DMS114 treated with DMSO at 0.1 percent for 48 hours (cell line): ENCODE data around the gene SNAP23.

Experiments used
- DNase-seq: peaks from one replicate; lab custom pipeline; 2025; ENCODE audit not compliant: unreplicated experiment; lab: John Stamatoyannopoulos, UW

SNAP23 gene

DNA sequence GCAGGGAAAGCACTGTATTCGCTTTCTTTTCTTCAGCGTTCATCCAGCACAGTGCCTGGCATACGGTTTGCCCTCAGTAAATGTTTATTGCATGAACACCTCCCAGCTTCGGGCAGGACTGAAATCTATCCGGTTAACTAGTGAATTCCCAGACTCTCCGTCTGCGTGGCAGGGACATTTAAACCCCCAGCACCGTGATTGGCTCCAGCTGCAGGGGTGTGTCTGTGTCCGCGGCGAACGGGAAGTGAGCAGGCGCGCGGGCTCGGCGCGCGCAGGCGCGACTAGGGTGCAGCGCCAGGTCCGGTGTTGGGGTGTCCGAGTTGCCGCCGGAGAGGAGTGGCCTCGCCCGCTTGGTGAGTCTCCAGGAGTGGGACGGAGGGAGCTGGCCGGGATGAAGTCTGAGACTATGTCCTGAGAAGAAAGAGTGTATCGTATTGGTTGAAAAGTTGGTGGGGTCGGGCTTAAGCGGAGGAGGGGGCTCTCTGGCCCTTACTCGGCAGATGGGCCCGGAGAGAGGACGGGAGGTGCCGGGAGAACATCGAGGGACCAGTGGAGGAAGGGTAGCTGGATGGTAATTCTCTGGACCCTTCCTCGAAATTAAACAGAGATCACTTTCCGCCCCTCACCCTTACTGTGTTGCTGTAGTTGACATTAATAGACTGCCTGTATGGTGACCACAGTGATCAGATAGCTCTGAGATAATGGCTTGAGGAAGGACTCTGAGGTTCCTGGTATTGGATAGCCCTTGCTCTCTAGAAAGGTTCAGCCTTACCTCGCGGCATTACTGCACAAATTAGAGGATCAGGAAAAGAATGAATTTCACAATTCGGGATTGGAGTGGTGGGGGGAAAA, at the start of gene SNAP23:
Gene SNAP23 (plus strand): TSS at position 274 of the 852 bp plus-strand sequence. CDS start 16,213 bp downstream, outside the sequence.
- peak; percentile 82 for DNase-seq

DNA sequence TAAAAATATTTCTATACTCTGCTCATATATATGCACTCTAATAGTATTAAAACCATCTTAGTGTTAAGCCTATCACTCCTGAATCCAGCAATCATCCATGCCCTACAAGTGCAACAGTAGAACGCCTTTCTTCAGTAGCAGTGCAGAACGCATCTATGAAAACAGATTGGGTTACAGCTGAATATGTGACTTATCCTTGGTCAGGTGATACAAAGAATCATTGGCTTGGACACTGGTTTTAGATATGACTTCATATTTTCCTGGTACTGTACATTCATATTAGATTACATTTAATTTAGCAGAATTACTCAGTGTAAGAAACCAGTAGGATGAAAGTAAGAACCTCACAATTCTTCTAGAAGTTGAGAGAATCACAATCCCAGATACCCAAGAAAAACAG, 47.8 kb upstream of the SNAP23 start:
- DNase-seq, result no peak

DNA sequence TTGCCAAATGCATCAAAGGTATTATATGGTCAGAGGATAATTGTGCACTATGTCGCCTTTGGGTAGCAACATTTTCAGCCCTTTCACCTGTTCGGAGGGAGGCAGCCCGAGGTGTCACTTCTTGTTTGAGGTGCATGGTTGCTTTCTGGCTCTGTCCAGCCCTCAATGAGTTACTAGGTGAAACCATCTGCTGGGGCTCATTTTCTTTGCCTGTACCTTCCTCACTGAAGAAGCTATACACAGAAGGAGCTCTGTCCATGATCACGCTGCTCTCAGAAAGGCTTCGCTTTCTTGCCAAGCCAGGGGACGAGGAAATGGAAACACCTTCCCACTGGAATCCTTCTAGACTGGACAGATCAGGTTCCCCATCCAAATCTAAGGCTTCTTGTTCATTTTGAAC, 47.2 kb upstream of the SNAP23 start:
- no peak for DNase-seq

DNA sequence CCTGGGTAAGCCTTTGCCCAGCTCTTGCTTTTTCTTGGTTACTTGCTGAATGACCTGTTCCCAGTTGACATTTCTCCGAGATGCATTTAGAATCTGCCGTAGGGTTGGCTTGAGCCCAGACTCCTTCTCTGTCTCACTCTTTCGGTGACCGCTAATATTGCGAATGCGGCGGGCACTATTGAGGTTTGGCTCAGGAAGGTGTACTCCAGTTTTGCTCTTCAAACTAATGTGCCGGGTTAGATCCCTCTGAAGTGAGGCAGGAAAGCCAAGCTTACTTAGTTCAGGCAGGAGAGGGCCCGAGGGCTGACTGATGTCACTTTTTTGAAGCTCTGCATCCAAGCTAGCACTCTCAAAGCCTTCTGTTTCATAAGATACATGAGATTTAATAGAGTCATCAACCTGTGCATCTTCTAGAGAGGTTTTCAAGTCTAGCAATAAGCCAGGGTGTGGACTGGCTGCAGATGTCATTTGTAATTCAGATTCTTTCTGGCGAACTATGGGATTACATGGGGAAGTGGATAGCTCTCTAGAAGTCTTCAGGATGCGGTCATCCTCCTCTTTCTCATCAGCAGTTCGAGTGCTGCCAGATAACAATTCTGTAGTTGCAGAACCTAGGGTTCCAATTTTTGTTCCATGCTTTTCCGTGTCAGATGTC, 45.5 kb upstream of the SNAP23 start:
- no peak for DNase-seq

DNA sequence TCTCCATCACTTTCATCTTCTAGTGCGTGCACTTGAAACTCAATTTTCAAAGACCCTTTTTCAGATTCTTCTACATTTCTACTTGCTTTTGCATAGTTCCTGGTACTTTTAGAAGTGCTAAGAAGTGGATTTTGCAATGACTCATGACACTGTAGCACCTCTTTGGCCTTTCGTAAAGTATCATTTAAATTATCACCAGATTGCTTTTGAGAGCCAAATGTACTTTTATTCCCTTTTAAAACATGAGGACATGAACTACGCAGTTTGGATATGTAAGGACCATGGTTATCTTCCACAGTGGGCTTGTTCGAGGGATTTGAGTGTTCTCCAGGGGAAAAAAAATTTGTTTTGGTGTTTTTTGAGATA, 45.0 kb upstream of the SNAP23 start:
- DNase-seq, result no peak

DNA sequence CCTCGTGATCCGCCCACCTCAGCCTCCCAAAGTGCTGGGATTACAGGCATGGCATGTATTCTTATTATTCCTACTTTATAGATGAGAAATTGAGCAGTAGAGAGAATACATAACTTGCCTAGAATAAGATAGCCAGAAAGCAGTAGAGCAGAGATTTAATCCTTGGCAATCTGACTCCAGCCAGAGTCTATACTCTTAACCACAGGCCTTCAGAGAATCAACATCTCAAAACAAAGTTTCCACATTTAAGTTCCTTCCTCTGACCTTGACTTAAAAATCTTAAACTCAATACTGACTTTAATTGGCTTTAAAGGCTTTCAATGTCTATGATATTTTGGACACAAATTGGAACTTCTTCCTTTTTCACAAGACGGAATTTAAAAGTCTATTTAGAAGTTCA, 41.6 kb upstream of the SNAP23 start:
- DNase-seq, result no peak

DNA sequence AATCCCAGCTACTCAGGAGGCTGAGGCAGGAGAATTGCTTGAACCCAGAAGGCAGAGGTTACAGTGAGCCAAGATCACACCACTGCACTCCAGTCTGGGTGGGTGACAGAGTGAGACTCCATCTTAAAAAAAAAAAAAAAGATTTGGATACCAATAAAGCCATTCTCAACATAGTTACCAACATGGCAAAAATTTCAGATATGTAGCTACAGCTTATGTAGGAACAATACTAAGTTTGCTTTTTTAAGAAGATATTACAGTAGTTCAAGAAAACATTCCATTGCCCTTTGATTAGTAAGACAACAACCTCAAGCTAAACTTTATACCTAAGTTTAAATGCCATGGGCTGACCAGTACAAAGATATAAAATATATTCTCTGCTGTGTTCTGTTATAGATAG, 38.9 kb upstream of the SNAP23 start:
- DNase-seq, result no peak

GRCh38 chr15:42456971-42457370, 38.5 kb upstream of the SNAP23 start:
- no peak for DNase-seq

- DNase-seq, result no peak
Measured at GRCh38 chr15:42457445-42458442, 37.7 kb upstream of the SNAP23 start.

GRCh38 chr15:42461261-42461660, 34.2 kb upstream of the SNAP23 start:
- DNase-seq, result no peak

DNA sequence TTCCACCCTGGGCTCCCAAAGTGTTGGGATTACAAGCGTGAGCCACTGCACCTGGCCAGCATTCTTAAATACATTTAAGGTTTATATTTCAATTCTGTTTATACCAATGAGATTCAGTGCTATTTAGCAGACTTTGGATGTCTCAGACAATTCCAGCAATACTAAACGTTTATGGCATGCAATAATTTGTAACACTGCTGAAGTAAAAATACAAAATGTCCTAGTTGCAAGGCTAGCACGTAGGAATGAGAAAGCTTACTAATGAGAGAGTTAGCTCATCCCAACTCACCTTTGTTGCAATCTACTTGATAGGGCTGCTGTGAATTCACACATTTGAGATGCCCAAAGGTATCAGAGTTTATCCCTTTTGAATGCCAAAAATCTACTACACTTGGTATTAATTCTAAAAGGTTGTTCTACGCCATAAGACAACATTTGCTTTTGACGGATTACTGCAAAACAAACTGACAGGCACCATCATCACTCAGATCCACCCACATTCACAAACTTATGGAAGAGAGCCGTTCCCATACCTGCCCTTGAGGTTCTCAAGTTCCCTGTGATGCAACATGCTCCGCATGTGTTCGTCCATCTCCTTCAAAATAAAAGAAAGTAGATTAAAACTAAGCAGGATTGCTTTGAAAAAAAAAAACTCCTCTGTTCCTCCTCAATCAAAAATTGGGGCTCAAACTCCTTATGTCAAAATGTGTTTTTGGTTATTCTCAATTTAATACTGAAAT, 29.7 kb upstream of the SNAP23 start:
- no peak for DNase-seq

GRCh38 chr15:42471002-42471401, 24.4 kb upstream of the SNAP23 start:
- DNase-seq, result no peak

DNA sequence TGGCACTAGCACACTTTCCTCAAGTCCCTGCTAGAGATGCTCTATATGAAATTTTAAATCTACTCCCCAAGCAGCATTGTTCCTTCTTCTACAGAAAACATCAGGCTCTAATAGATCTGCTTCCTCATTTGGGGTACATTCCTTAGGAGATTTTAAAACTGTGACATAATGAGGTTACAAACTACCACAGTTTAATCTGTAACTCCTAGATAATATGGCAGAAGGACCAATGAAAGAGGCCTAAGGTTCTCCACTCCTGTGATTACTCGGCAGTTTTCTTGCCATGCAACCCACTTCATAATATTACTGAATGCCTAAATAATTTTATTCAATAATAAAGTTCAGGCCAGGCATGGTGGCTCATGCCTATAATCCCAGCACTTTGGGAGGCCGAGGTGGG, 20.6 kb upstream of the SNAP23 start:
- DNase-seq, result no peak

DNA sequence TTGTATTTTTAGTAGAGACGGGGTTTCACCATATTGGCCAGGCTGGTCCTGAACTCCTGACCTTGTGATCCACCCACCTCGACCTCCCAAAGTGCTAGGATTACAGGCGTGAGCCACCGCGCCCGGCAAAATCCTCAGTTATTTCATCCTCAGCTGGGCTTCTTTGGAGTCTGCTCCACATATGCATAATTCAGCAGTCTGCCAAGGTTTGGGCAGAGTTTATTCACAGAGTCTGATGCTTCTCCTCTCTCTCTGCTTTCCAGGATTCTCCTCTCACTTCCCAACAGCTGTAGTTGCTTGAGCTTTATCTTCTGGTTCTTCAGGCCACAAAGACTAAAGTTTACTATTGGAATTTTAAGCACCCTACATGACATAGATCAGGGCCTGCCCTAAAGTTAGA, 12.7 kb upstream of the SNAP23 start:
- DNase-seq, result no peak

- no peak for DNase-seq
Measured at GRCh38 chr15:42483677-42484076, 11.8 kb upstream of the SNAP23 start.

- DNase-seq, result no peak
Measured at GRCh38 chr15:42490291-42490670, 5.2 kb upstream of the SNAP23 start.

DNA sequence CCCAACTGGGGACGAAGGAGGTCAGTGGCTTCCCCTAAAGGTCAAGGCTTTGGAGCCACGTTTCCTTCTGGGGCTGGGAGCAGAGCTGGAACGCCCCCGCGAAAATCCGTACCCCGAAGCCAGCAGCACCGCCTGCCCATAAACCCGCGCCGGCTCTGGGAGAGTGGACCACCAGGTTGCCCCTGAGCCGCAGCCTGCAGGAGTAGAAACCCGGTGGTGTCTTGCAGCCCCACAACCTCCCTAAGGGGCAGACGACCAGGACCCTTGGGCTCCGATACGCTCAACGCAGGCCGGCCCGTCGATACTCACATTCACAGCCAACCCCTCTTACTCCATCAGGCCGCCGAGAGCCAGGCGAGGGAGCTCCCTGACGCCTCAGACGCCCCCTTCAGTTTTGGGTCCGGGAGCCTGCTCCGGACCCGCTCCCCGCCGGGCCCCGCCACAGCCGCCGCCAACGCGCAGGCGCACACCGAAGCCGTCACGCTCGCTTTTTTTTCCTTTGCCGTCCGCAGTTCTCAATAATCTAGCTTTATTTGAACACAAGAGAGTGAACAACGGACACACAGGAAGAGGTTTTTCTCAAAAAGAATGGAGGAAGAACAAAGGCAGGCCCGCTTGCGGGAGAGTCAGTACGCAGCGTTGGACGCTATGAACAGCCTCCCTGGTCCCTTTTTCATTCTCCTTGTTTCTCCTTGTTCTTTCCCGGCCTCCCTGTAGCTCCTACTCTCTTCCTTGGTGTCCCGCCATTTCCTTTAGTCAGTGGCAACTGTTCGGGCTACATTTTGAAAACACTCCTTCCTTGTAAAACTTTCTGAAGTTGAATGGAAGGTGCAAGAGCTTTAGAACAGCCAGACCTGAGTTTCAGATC, 4.5 kb upstream of the SNAP23 start, which contains the start of gene ZNF106:
Gene ZNF106 (minus strand): TSS at position 471 of the 868 bp plus-strand sequence. CDS start 18,852 bp downstream, outside the sequence.
- DNase-seq, result peak; percentile 93

- no peak for DNase-seq
Measured at GRCh38 chr15:42491539-42492225, 3.8 kb upstream of the SNAP23 start.

- DNase-seq, result no peak
Measured at GRCh38 chr15:42493679-42494078, 1.8 kb upstream of the SNAP23 start.
